ENCODE measurements around the gene CTXN2. TPM values are rescaled to one million over a fixed set of nuclear protein-coding genes. Genes with fewer than 3 reads are reported as not detected.

CTXN2 gene
- total and polyA plus RNA-seq, 2 donors (not counting 1 experiment from before 2014, with no cell fraction given), result 0.10 TPM; not detected in 1

DNA sequence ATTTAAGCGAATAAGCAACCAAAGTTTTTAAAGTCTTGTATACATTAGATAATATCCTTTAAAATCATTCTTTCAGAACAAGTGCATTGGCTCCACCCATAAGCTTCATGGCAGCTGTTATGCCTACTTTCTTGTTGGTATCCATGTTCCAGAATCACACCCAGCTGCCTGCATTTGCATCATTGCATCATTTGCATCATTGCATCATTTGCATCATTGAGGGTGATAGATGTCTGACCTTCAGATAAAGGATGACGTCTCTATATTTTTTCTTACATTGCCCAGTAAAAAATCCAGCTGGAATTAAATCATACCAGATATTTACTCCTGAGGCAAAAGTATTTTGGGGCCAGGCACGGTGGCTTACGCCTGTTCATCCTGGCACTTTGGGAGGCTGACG, 56.9 kb downstream of the CTXN2 start:
- CTCF ChIA-PET, result interaction anchor here (1.0 kb wide), 1 partner anchor 1053 kb away, joined by 3 read pairs; no protein-coding TSS in a partner anchor
- Histone ChIP-seq H3K36me3 (replicated peaks in 1 of 2; ENCODE audit: control extremely low read depth in 1 of 2, control insufficient read depth in 1 of 2, extremely low read depth in 1 of 2, insufficient read depth in 2 of 2, low read length in 1 of 2) (no peaks in the 10 kb centered on the region), H2AFZ (ENCODE audit: insufficient read depth, low read depth, low read length, poor library complexity, severe bottlenecking) (no peak overlapping the region), H3K27ac (ENCODE audit: low read length in 2 of 2) (no peak overlapping the region), H3K9ac (ENCODE audit: low read length) (no peak overlapping the region), H3K4me1 (ENCODE audit: control insufficient read depth in 2 of 2, insufficient read depth in 2 of 2, low read length in 2 of 2) (no peaks in the 10 kb centered on the region), H3K4me3 (ENCODE audit: control extremely low read depth in 1 of 5, extremely low read depth in 1 of 5, insufficient read depth in 1 of 5, low read depth in 2 of 5, low read length in 4 of 5) (no peak overlapping the region), H4K20me1 (ENCODE audit: control insufficient read depth, insufficient read depth, low read length, poor library complexity, severe bottlenecking) (no peaks in the 10 kb centered on the region), H3K9me3 (ENCODE audit: control extremely low read depth in 1 of 3, control insufficient read depth in 2 of 3, insufficient read depth in 1 of 3, low read length in 2 of 3) (no peaks in the 10 kb centered on the region), H3K79me2 (ENCODE audit: control insufficient read depth, insufficient read depth, low read length) (no peaks in the 10 kb centered on the region), H3K27me3 (replicated peaks in 1 of 4; ENCODE audit: control extremely low read depth in 1 of 4, control insufficient read depth in 3 of 4, insufficient read depth in 4 of 4, low read length in 3 of 4) (no peaks in the 10 kb centered on the region), H3K4me2 (replicated peaks; ENCODE audit: low read depth, low read length, poor library complexity, severe bottlenecking) (no peak overlapping the region)
- no peaks in the 10 kb centered on the region for H3K4me1 Mint-ChIP-seq
- POLR2A ChIA-PET, result no interaction called here
- H3K4me3 Mint-ChIP-seq, result no peak overlapping the region
- ATAC-seq (ENCODE audit: low read depth), result no peak
- H3K27ac Mint-ChIP-seq, result no peak overlapping the region
- no peak for TF ChIP-seq CTCF (IDR thresholded peaks at IDR 0.05)
- no peak for TF ChIP-seq EZH2 (IDR thresholded peaks at IDR 0.05; ENCODE audit: borderline replicate concordance, insufficient read depth, low read depth, low read length, poor library complexity, severe bottlenecking)
- 97% methylated on average over 3 of the region's 5 CpGs for whole genome bisulfite sequencing (ENCODE audit: insufficient coverage)
- no peak for DNase-seq
- intact Hi-C loops (cut with micrococcal nuclease), result no loop called here
- H3K9me3 Mint-ChIP-seq (ENCODE audit: insufficient read depth), result no peaks in the 10 kb centered on the region
- peaks cover 15% of the 10 kb centered on the region for H3K27me3 Mint-ChIP-seq

GRCh38 chr15:48250640-48251076, 59.2 kb downstream of the CTXN2 start:
- 68% methylated on average over 4 of the region's 6 CpGs for WGBS (ENCODE audit: insufficient coverage)
- H3K4me1 ChIP-seq (ENCODE audit: control insufficient read depth in 2 of 2, insufficient read depth in 2 of 2, low read length in 2 of 2), result no peaks in the 10 kb centered on the region
- Mint-ChIP-seq H3K27me3 (peaks cover 15% of the 10 kb centered on the region), H3K9me3 (ENCODE audit: insufficient read depth) (no peaks in the 10 kb centered on the region), H3K27ac (no peak overlapping the region), H3K4me3 (no peak overlapping the region), H3K4me1 (no peaks in the 10 kb centered on the region)
- no peak overlapping the region for H3K4me2 ChIP-seq (replicated peaks; ENCODE audit: low read depth, low read length, poor library complexity, severe bottlenecking)
- no peaks in the 10 kb centered on the region for H3K79me2 ChIP-seq (ENCODE audit: control insufficient read depth, insufficient read depth, low read length)
- intact Hi-C loops (cut with micrococcal nuclease), result loop anchor here (5.0 kb wide), 1 partner anchor 138 kb away; no protein-coding TSS in a partner anchor
- no peaks in the 10 kb centered on the region for H3K9me3 ChIP-seq (ENCODE audit: control extremely low read depth in 1 of 3, control insufficient read depth in 2 of 3, insufficient read depth in 1 of 3, low read length in 2 of 3)
- no peak overlapping the region for H3K27ac ChIP-seq (ENCODE audit: low read length in 2 of 2)
- no peak overlapping the region for H3K4me3 ChIP-seq (ENCODE audit: control extremely low read depth in 1 of 5, extremely low read depth in 1 of 5, insufficient read depth in 1 of 5, low read depth in 2 of 5, low read length in 4 of 5)
- ChIA-PET POLR2A (no interaction called here), CTCF (interaction anchor here (0.7 kb wide), 1 partner anchor 108 kb away, joined by 3 read pairs; no protein-coding TSS in a partner anchor)
- ATAC-seq (ENCODE audit: low read depth) (no peak), DNase-seq (peak; percentile 27)
- no peak overlapping the region for H3K9ac ChIP-seq (ENCODE audit: low read length)
- H4K20me1 ChIP-seq (ENCODE audit: control insufficient read depth, insufficient read depth, low read length, poor library complexity, severe bottlenecking), result no peaks in the 10 kb centered on the region
- H3K27me3 ChIP-seq (replicated peaks in 1 of 4; ENCODE audit: control extremely low read depth in 1 of 4, control insufficient read depth in 3 of 4, insufficient read depth in 4 of 4, low read length in 3 of 4), result no peaks in the 10 kb centered on the region
- peak; percentile 53 for TF ChIP-seq CTCF (IDR thresholded peaks at IDR 0.05)
- no peak for TF ChIP-seq EZH2 (IDR thresholded peaks at IDR 0.05; ENCODE audit: borderline replicate concordance, insufficient read depth, low read depth, low read length, poor library complexity, severe bottlenecking)
- no peaks in the 10 kb centered on the region for H3K36me3 ChIP-seq (replicated peaks in 1 of 2; ENCODE audit: control extremely low read depth in 1 of 2, control insufficient read depth in 1 of 2, extremely low read depth in 1 of 2, insufficient read depth in 2 of 2, low read length in 1 of 2)
- H2AFZ ChIP-seq (ENCODE audit: insufficient read depth, low read depth, low read length, poor library complexity, severe bottlenecking), result no peak overlapping the region
